PFSK-1 (cell line): ENCODE data around the gene GIMAP1.

Experiments used
- FOXP2 ChIP-seq: optimal IDR thresholded peaks from 2 replicates; pipeline ENCODE3; 2011; ENCODE audit warnings: borderline replicate concordance, control low read depth, inconsistent platforms; ENCODE audit not compliant: insufficient read depth; ENCODE audit errors: extremely low read length, extremely low read depth
- POLR2AphosphoS5 ChIP-seq: IDR thresholded peaks from 2 replicates; pipeline ENCODE4 v1.6.1; 2012; ENCODE audit warnings: low read depth, mild to moderate bottlenecking, control low read depth, low read length, moderate library complexity
- REST ChIP-seq, 2 experiments: IDR thresholded peaks; 2 replicates each; pipeline versions ENCODE4 v1.6.1 to v1.8.0; 2011 to 2012; ENCODE audit warnings: low read depth in 2 of 2, low read length in 2 of 2, control low read depth in 1 of 2, inconsistent platforms in 1 of 2, mild to moderate bottlenecking in 1 of 2, moderate library complexity in 1 of 2; ENCODE audit not compliant: insufficient read depth in 1 of 2
- SIN3A ChIP-seq: IDR thresholded peaks from 2 replicates; pipeline ENCODE4 v1.6.1; 2012; ENCODE audit warnings: mild to moderate bottlenecking, low read length, moderate library complexity, borderline replicate concordance; ENCODE audit not compliant: insufficient read depth
- TAF1 ChIP-seq: IDR thresholded peaks from 2 replicates; pipeline ENCODE4 v1.6.1; 2012; ENCODE audit warnings: low read length, control low read depth, borderline replicate concordance; ENCODE audit not compliant: insufficient read depth

The GIMAP1 gene

GRCh38 chr7:150721970-150722373, 5.6 kb downstream of the GIMAP1 start:
- TF ChIP-seq SIN3A (no peak), FOXP2 (no peak), POLR2AphosphoS5 (no peak), REST (IDR thresholded peaks at IDR 0.05; ENCODE audit: insufficient read depth in 1 of 2, low read depth in 2 of 2, low read length in 2 of 2) (no peak), TAF1 (no peak)

- TF ChIP-seq FOXP2 (no peak), SIN3A (no peak), POLR2AphosphoS5 (no peak), TAF1 (no peak), REST (IDR thresholded peaks at IDR 0.05; ENCODE audit: insufficient read depth in 1 of 2, low read depth in 2 of 2, low read length in 2 of 2) (no peak)
Measured at GRCh38 chr7:150722431-150722931, 6.1 kb downstream of the GIMAP1 start.

- no peak for TF ChIP-seq TAF1
Measured at GRCh38 chr7:150723467-150723866, 7.1 kb downstream of the GIMAP1 start.

- TF ChIP-seq TAF1 (no peak), FOXP2 (no peak), POLR2AphosphoS5 (no peak), SIN3A (no peak), REST (IDR thresholded peaks at IDR 0.05; ENCODE audit: insufficient read depth in 1 of 2, low read depth in 2 of 2, low read length in 2 of 2) (no peak)
Measured at GRCh38 chr7:150727381-150727780, 11.0 kb downstream of the GIMAP1 start.

- TF ChIP-seq TAF1 = no peak
- no peak for TF ChIP-seq REST (IDR thresholded peaks at IDR 0.05; ENCODE audit: insufficient read depth in 1 of 2, low read depth in 2 of 2, low read length in 2 of 2)
- no peak for TF ChIP-seq POLR2AphosphoS5
- no peak for TF ChIP-seq FOXP2
- no peak for TF ChIP-seq SIN3A
Measured at GRCh38 chr7:150728011-150728410, 11.6 kb downstream of the GIMAP1 start.
